ENCODE results near the gene THRB.
"Not testable (repeated sequence)": the region's sequence is repeated elsewhere in the genome, so short reads cannot be mapped to it uniquely, and the experiment has no call there.

The THRB gene

DNA sequence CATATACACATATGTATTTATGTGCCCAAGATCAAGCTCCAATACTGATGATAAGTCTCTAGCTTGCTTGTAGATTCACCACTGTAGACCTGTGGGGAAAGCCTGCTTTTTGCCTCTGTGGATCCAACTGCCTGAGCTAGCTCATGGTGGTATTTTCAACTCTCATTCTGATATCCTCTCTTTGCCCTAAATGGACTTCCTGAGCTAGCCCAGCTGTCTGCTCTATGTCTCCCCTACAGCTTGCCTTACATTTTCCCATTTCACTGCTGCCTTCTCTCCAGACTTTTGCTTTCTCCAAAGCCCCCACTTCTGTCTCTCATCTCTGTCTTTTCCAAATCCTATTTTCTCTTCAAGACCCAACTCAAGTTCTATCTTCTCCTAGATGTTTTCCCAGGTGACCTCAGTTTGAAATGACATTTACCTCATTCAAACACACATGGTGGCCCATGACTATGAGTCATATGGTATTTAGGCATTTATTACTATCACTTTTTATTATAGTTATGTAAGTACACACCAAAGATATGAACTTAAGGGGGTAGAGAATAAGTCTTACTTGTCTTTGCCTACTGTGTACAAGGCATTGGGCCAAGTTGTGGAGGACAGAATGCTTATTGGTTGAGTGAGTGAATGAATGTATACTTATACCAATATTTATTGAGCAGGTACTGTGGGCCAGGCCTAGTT lies 357.9 kb downstream of the THRB start:
- no peak for DNase-seq

DNA sequence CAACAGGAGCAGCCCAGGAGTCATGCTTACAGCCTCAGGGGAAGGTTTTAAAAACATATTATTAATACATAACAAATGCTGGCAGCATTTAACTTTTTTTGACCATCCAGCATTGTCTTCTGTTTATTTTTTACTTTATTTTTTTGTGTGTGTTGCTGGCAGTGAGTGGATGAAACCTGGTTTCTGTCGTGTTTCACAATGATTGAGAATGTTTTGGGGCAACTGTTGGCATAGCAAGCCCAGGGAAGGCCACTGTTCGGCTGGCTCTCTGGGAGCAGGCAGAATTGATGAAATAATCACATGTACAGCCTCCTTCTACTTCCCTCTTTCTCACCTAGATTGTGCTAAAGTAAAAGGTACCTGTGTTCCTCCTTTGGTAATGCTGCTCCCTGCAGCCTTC lies 359.4 kb downstream of the THRB start:
- DNase-seq: no peak

DNA sequence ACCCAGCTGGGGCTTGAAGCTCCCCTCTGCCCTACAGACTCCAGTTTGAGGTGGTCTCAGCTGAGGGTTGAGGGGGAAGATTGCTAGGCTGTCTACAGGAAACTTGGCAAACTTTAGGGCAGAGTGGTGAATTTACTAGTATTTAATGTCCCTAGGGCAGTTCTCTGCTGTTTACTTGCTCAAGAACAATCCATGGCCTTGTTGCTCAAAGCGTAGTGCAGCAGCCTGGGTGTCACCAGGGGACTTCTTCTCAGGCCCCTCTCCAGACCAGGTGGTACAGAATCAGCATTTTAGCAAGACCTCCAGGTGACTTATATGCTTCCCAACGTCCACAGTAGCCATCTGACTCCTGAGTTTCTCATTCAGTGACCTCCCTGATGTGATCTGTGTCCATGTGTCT lies 360.7 kb downstream of the THRB start:
- no peak for DNase-seq

DNA sequence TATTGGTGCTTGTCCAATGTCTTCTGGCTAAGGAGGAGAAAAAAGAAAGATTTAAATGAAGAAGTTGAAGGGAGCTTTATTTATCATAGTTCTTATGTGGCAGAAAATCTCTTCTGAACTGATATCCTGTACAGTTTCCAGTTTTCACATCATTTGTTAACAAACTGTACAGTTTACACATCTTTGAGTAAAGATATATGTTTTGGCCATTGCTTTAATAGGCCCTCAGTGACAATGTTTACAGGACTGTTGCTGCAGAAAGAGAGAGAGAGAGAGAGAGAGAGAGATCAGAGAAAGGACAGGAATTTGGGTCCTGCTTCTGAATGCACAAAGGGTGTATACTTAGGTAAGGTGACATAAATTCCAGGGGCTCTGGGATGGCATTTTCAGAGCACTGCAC lies 361.2 kb downstream of the THRB start:
- no peak for DNase-seq

DNA sequence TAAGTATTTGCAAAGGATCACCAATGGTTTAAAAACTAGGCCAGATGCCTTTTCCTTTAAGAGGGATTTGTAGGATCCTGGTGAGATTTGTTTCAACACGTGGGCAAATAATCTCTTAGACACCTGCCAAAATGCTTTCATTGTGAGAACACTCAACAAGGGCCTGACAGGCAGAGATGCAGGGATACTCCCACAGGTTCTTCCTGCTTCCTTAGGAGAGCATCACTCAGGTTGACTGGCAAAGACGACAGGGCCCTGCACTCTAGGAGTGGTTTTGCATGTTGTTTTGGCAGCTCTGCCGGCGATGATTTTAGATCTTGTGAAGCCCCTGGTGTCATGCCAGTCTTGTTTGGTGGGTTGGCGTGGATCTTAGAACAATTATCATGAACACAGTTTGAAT lies 365.1 kb downstream of the THRB start:
- no peak for DNase-seq

DNA sequence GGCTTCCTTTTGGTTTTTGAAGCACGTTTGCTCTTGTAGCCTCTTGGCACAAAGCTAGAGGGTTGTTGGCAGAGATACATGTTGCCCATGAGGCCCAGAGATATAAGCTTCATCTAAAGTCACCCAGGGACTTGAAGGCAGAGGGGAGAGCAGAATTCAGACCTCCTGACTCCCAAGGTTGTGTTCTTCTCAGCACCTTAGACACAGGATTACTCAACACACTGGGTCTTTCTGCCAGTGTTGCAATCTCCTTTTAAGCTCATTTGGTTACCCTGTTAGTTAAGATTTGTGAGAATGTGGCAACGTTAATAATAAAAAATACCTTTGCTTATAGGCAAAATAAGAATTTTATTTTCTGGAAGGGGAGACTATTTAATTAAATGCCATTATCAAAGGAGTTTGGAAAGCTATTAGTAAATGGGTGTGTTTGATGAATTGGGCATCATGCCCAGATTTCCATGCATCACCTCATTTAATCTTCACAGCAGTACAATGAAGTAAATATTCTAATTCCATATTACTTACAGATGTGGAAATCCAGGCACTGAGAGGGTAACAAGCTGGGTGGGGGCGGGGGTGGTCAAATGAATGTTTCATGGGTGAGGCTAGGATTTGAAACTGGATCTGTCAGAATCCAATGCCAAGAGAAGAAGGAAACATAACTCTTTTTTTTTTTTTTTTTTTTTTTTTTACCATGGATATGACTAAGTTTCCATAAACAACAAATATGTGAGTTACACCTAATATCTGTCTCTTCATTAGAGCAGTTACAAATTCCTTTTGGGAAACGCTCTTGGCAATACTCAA lies 366.2 kb downstream of the THRB start:
- DNase-seq: peak; percentile 91

DNA sequence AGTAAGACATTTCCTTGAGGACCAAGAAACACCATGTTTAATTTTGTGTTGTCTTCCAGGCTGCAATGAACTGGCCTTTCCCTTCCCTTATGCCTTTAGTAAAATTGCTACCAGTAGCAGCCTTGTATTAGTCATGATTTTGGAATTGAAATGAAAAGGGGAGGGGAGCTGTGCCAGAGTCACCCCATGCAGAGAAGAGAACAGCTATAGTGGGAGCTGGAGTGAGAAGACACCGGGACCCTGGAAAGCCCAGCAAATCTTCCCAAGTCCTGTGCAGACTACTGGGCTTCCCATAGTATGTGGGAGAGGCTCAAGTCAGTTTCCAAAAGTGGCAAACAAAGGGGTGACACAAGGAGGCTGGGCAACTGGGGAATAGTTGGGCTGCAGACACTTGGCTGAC lies 371.1 kb downstream of the THRB start:
- peak; percentile 74 for DNase-seq

DNA sequence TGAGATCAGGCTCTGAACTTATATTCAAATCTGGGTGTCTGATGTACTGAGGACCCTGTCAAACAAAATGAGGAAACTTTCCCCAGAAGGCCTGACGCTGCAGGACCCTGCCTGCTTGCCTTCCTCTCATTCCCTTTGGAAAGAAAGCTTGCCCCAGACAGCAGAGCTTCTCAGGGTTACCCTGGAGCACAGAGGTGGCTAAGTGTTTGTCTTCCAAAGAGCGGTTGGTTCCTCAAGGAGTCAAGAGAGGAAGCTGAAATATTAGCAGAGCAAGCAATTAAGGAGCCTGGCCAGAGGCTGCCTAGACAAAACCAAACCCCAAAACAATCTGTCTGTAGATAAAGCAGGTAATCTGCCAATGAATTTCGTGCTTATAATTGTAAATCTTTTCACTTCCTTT lies 374.2 kb downstream of the THRB start:
- DNase-seq: no peak

DNA sequence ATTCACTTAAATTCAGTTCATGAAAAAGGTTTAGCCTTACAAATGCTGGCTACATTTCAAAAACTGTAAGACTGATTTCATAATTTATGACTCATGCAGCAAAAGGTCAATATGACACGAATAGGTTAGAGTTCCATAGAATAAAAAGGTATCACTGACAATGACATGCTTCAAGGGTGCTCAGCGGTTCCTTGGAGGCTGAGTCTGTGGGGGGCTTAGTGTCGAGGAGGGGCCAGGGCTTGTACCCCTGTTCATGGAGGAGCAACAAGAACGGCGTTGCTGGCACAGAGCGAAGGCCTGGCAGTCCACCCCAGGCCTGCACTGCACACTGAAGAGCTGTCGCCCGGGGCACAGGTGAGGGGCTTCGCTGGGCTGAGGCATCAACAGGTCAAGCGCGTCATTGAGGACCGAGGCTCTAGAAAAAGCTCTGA lies 375.3 kb downstream of the THRB start:
- DNase-seq: peak; percentile 63

DNA sequence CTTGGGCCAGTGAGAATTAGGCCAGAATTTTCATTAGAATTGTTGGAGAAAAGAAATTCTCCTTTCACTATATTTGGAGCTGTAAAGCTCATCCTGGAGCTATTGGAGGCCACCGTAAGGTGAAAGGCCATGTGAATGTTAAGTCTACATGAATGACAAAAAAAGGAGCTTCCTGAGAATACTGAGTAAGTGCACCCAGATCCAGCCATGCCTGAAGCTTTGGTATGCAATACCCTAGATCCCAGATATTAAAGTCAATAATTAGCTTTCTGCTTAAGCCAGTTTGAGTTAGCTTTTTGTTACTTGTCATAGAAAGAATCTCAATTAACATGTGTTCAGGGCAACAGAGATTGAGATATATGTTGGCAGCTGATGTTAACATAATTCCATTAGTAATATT lies 377.1 kb downstream of the THRB start:
- DNase-seq: no peak

DNA sequence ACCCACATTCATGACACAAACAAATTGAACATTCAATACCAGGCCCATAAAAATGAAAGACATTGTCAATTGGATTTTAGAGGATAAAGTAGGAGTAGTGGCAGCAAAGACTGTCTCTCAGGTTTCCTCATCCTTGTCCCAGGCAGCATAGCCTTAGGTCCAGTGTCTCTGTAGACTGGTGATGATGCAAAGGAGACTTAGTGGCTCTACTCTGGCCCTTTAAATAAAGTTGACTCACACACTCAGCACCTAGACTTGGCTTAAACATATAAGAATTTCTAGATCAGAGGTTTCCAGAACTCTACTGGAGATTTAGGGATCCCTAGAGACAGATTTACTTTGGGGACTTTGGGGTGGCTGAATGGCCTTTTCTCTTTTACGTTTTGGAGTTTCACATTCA lies 382.9 kb downstream of the THRB start:
- no peak for DNase-seq

DNA sequence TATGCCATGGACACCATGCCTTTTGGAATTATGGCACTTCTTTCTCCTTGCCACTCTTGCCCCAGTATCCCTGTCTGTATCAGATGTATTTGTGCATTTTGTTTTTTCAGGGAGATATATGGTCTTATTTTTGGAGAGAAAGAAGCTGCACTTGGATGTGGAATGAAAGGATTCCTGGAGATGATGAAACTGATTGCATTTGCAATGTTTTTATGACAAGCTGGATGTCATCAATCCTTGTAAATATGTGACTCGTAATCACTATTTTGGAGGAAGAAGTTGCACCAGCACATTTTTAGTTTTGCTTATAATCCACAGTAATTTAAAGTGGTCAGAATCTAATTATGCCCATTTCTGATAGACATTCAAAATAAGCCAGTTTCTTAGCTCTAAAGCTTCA lies 384.6 kb downstream of the THRB start:
- DNase-seq: peak; percentile 68

DNA sequence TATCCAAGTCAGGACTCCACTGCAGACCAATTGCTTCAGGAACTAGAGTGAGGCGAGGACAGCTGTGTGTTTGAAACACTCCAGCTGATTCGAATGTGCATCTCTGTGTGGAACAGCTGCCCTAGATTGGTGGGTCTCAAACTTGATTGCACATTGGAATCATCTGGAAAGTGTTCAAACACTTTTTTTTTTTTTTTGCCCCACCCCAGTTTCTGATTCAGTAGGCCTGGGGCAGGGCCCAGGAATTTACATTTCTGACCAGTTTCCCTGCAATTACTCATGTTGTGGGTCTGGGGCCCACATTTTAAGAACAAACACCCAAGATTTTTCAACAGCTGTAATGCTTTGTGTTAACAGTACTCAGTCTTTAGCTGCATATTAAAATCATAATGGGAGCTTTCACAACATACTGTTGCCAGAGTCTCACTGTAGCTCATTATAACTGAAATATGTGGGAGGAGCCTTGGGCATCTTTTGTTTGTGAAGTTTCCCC lies 392.9 kb downstream of the THRB start:
- DNase-seq: peak; percentile 51

DNA sequence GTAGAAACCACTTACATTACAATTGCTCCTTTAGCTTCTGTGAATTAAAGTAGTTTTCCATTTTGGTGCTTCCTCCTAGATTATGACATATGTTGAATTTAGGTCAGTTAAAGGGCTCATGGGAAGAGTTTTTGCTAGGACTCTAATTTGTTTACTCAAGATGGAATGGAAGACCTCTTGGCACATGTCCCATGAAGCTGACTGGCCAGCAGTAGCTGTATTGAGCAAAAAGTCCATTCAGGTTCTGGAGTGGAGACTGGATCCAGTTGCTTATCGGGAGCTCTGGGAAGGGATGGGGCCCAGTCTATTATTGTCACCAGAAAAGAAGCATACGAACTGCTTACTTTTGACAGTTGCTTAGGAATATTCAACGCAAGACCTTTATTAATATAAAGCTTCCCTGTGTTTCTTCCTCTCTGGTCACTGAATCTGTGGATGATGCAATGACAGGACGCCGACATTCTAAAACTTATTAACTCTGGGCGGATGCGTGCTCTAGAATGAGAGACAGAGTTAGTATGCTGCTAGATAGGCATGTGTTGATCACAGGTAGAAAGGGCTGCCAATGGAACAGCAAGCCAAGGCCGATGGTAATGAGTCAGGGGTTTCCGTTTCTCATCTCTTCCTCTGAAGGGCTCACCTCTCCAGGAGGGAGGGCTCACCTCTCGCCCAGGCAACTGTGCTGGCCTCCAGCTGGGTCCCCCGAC lies 393.8 kb downstream of the THRB start:
- DNase-seq: no peak

DNA sequence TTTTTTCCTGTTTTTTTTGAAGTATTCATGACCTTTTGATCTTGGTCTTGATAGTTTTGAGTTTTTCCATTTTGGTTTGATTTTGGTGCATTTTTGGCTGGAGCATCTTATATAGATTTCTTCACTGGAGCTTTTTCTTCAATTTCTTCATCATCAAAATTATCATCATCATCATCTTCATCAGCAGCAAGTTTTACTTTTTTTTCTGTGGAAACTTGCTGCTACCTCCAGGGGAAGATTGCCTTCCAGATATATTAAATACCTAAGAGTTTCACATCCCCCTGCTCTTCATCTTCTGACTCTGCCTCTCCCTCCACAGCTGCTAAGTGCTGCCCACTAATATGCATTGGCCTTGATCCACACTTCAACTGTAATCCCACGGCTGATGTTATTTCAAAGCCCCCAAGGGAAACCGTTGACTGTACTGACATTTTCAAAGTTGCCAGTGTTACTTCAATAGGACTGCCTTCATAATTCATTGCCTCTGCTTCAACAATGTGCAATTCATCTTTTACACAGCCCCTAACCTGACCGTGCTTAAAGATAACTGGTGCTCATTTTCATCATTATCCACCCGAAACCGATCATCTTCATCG lies 397.9 kb downstream of the THRB start:
- DNase-seq: peak; percentile 20

DNA sequence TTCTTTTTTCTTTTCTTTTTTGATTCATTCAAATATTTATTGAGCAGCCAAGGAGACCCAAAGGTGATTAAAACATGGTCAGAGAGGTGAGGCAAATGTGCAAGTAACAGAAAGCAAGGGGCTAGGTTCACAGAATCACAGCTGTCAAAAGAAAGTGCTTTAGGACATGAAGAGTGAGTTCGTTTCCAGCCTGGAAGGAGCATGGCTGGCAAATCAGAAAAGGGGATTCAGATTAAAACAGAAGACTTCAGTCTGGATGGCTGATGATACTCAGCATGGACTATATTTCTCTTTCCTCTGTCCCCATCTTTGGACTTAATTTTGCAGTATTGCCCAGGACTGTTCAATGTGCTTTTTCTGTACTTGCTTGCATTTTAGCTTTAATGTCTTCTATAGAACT lies 398.4 kb downstream of the THRB start:
- DNase-seq: no peak

DNA sequence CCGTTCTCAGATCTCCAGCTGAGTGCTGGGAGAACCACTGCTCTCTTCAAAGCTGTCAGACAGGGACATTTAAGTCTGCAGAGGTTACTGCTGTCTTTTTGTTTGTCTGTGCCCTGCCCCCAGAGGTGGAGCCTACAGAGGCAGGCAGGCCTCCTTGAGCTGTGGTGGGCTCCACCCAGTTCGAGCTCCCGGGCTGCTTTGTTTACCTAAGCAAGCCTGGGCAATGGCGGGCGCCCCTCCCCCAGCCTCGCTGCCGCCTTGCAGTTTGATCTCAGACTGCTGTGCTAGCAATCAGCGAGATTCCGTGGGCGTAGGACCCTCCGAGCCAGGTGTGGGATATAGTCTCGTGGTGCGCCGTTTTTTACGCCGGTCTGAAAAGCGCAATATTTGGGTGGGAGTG lies 399.8 kb downstream of the THRB start:
- DNase-seq: not testable (repeated sequence)

DNA sequence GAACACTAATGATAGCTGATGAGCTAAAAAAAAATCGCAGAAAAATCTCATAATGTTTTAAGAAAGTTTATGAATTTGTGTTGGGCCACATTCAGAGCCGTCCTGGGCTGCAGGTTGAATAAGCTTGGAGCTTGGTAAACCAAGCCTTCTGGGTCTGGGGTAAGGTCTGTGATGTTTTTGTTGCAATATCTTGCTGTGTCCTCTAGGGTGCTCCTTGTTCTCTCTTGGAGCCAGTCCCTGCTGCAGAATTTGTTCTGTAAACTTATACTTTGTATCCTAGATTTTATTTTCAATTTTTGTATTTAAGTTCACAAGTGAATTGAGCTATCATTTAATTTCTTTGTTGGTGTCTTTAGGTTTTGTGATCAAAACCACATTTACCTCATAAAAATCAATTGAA lies 405.9 kb downstream of the THRB start:
- peak; percentile 27 for DNase-seq

DNA sequence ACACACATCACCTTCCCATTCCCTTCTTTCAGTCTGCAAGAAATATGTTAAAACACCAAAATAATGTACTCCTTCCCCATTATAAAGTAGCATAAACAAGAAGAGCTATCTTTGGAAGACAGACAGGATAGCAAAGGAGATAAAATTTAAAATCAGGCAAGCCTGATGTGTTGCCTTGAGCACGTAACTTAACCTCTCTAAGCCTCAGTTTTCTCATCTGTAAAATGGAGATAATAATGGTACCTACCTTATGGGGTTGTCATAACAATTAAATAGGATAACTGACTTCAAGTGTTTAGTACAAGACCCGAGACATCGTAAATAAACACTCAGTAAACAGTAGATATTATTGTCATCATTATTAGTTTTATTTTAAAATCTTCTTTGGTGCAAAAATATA lies 407.2 kb downstream of the THRB start:
- DNase-seq: no peak

DNA sequence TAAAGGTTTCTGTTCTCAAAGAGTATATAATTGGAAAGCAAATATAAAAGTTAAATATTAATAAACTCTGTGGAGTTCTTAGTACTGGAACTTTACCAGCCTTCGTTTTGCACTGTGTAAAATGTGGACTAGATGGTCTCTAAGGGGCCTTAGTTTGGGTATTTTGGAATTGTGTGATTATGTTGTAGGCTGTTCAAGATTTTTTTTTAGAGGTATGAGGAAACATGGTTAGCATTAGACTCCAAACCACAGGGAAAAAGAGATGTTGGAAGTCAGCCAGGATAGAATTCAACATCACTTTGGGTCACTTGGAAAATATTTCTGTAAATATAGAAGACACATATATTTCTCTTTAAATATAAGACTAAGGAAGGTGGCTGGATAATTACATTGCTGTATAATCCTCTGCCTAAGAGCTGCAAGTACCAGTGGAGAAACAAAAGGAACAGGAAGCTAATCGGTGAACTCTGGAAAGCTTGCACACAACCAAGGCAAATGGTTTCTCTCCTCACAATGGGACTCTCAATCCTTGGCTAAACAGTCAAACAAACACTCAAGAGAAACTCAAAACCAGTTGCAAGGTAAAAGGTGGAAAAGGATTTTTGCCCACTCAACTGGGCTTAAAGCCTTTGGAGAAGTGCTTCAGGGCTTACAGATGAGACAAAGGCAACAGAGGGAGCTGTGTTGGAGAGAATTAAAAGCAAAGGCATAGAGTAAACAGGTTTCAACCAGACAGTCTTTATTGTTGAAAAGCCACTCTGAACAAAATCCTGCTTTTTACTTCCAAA lies 407.8 kb downstream of the THRB start:
- peak; percentile 82 for DNase-seq

DNA sequence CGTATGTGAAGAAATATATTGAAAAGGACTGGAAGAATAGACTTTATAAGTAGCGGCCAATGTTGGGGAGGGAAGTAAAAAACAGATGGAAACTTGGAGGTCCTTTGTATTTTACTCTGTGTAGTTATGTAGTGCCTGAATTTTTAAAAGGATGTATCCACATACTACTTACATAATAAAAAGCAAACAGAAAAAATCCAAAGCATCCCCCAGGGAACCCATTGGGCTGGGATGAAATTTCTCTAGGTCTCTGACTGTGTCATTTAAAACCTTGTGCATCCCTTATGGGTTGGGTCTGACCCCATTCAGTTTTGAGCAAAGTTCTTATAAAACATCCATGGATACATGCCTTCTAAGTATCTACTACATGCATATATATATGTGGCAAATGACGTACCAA lies 408.4 kb downstream of the THRB start:
- peak; percentile 6 for DNase-seq

DNA sequence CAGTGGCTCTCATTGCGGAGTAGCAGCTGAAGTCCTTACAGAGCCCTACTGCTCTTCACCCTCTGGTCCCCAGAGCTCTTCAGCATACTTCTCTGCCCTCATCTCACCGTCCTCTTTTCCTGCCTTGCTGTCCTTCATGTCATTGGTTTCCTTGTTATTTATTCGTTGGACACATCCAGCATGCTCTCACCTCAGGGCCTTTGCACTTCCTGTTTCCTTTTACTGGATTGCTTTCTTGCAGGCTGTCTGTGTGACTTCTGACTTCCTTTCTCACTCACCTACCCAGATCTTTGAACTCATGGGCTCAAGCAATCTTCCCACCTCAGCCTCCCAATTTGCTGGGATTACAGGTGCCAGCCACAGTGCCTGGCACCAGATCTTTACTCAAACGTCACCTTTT lies 422.5 kb downstream of the THRB start:
- DNase-seq: no peak

DNA sequence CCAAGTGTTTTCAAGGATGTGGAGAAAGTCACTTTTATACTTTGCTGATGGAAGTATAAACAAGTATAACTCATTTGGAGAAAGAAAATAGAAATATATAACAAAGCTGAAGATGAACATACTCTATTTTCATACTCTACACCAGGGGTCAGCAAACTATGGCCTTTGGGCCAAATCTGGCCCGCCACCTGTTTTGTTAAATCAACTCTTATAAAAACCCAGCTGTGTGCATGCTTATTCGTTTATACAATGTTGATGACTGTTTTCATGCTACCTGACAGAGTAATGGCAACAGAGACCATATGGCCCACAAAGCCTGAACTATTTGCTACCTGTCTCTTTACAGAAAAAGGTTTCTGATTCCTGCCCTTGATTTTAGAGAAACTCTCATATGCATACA lies 425.6 kb downstream of the THRB start:
- DNase-seq: no peak

Data from fibroblast of skin of right quadriceps (primary cell).